ENCODE data around the gene POU2AF3. TPM values are rescaled to one million over a fixed set of nuclear protein-coding genes. Genes with fewer than 3 reads are reported as not detected.
"Not testable (repeated sequence)": the region's sequence is repeated elsewhere in the genome, so short reads cannot be mapped to it uniquely, and the experiment has no call there.

Gene POU2AF3
- total and polyA plus RNA-seq, 10 of the 15 experiments (the other 5 are each of a cell fraction or from before 2014, with no cell fraction given) = 0.17 TPM; not detected in 8

- H3K9ac ChIP-seq (ENCODE audit: control insufficient read depth, insufficient read depth, low read length); SMC1A ChIA-PET (ENCODE audit: uncharacterized antibody, unreplicated experiment): not testable (repeated sequence)
- 31% methylated on average over 6 of the region's 6 CpGs for WGBS (ENCODE audit: insufficient coverage, insufficient replicate concordance, low lambda C conversion rate, missing lambda C conversion rate)
Observed at GRCh38 chr11:111320199-111320598, 21.9 kb downstream of the POU2AF3 start.

GRCh38 chr11:111320728-111321568, 22.6 kb downstream of the POU2AF3 start:
- Histone ChIP-seq H3K27ac (ENCODE audit: control insufficient read depth, insufficient read depth) (no peak overlapping the region), H3K4me2 (ENCODE audit: control insufficient read depth, insufficient read depth) (no peak overlapping the region), H3K36me3 (ENCODE audit: control insufficient read depth in 2 of 2, insufficient read depth in 2 of 2, low read length in 1 of 2) (no peaks in the 10 kb centered on the region), H3K9ac (ENCODE audit: control insufficient read depth, insufficient read depth, low read length) (no peak overlapping the region), H4K20me1 (ENCODE audit: control insufficient read depth, insufficient read depth) (no peaks in the 10 kb centered on the region; the same call in 1 of the 2 replicates), H3K4me3 (no peak overlapping the region), H3K9me3 (replicated peaks; ENCODE audit: control insufficient read depth, insufficient read depth, low read length) (no peaks in the 10 kb centered on the region), H3K4me1 (ENCODE audit: control insufficient read depth, insufficient read depth, low read length) (no peaks in the 10 kb centered on the region), H3K27me3 (replicated peaks in 1 of 2; ENCODE audit: control insufficient read depth in 2 of 2, insufficient read depth in 2 of 2, low read length in 1 of 2) (peaks cover 0 to 2% of the 10 kb centered on the region in 2 experiments; a peak in 3 of 4 replicates), H2AFZ (ENCODE audit: control insufficient read depth, low read depth, low read length) (no peak overlapping the region), H3K79me2 (ENCODE audit: control insufficient read depth, insufficient read depth, low read length) (no peaks in the 10 kb centered on the region)
- ChIA-PET SMC1A (ENCODE audit: uncharacterized antibody, unreplicated experiment) (no interaction called here), POLR2A (no interaction called here), RAD21 (ENCODE audit: unreplicated experiment) (no interaction called here), CTCF (interaction anchor here (1.0 to 1.2 kb wide), 2 partner anchors 9 to 107 kb away, joined by 3 read pairs; no protein-coding TSS in a partner anchor)
- FAIRE-seq (no peak), ATAC-seq (no peak), DNase-seq (ENCODE audit: low read depth, low spot score) (no peak)
- intact Hi-C loops (cut with micrococcal nuclease; ENCODE audit: unreplicated experiment) = no loop called here
- no TSS peak for BruUV-seq (replicated peaks)
- in situ Hi-C loops (cut with MboI) = no loop called here
- 57% methylated on average over 5 of the region's 5 CpGs for WGBS (ENCODE audit: insufficient coverage, insufficient replicate concordance, low lambda C conversion rate, missing lambda C conversion rate)
- TF ChIP-seq ZBTB4 (CRISPR knock-in tag; IDR thresholded peaks at IDR 0.05) = no peak
- TF ChIP-seq POLR2AphosphoS5 (IDR thresholded peaks at IDR 0.05; ENCODE audit: low read length) = no peak
- no peak for TF ChIP-seq EED (IDR thresholded peaks at IDR 0.05; ENCODE audit: low read depth)
- TF ChIP-seq MLLT1 (IDR thresholded peaks at IDR 0.05) = no peak
- no peak for TF ChIP-seq POLR2A (IDR thresholded peaks at IDR 0.05; ENCODE audit: low read depth, low read length)
- no peak for TF ChIP-seq IKZF2 (IDR thresholded peaks at IDR 0.05)
- TF ChIP-seq HDAC2 (IDR thresholded peaks at IDR 0.05) = no peak
- TF ChIP-seq PBX3 (IDR thresholded peaks at IDR 0.05; ENCODE audit: insufficient replicate concordance, low read depth, low read length) = no peak

More at GRCh38 chr11:111320199-111320598, 21.9 kb downstream of the POU2AF3 start:
- BruUV-seq (replicated peaks); H3K27ac ChIP-seq (ENCODE audit: control insufficient read depth, insufficient read depth); FAIRE-seq; H3K36me3 ChIP-seq (ENCODE audit: control insufficient read depth in 2 of 2, insufficient read depth in 2 of 2, low read length in 1 of 2); H4K20me1 ChIP-seq (ENCODE audit: control insufficient read depth, insufficient read depth); in situ Hi-C loops (cut with MboI); ATAC-seq; intact Hi-C loops (cut with micrococcal nuclease; ENCODE audit: unreplicated experiment); H3K4me2 ChIP-seq (ENCODE audit: control insufficient read depth, insufficient read depth); H3K9me3 ChIP-seq (replicated peaks; ENCODE audit: control insufficient read depth, insufficient read depth, low read length); H3K4me3 ChIP-seq; POLR2A ChIA-PET; H3K79me2 ChIP-seq (ENCODE audit: control insufficient read depth, insufficient read depth, low read length); DNase-seq (ENCODE audit: low read depth, low spot score); H3K27me3 ChIP-seq (replicated peaks in 1 of 2; ENCODE audit: control insufficient read depth in 2 of 2, insufficient read depth in 2 of 2, low read length in 1 of 2); H3K4me1 ChIP-seq (ENCODE audit: control insufficient read depth, insufficient read depth, low read length); RAD21 ChIA-PET (ENCODE audit: unreplicated experiment); H2AFZ ChIP-seq (ENCODE audit: control insufficient read depth, low read depth, low read length): not testable (repeated sequence)
- CTCF ChIA-PET = interaction anchor here (1.0 to 1.2 kb wide), 2 partner anchors 8 to 108 kb away, joined by 3 read pairs; no protein-coding TSS in a partner anchor
